ENCODE results near the gene SLC24A5. TPM values are rescaled to one million over a fixed set of nuclear protein-coding genes. Genes with fewer than 3 reads are reported as not detected.

The SLC24A5 gene
- total RNA-seq, 1 experiment from 2014 or later, result not detected

GRCh38 chr15:48072941-48073340, 47.8 kb upstream of the SLC24A5 start:
- no peaks in the 10 kb centered on the region for H3K9me3 ChIP-seq (ENCODE audit: control insufficient read depth, low read depth, low read length)
- no CpG with 5 or more reads among the region's 6 CpGs for WGBS (ENCODE audit: extremely low coverage, insufficient read length, low lambda C conversion rate)
- H3K9me3 Mint-ChIP-seq, result peaks cover 11 to 12% of the 10 kb centered on the region in 2 experiments; a peak in 4 of 5 replicates
- H2BK5ac ChIP-seq (ENCODE audit: insufficient read length, low read length), result no peak overlapping the region
- H3K4me1 ChIP-seq (ENCODE audit: insufficient read depth, low read length), result no peaks in the 10 kb centered on the region
- no peak overlapping the region for H3K27ac Mint-ChIP-seq
- H3K4me2 ChIP-seq (ENCODE audit: insufficient read depth, insufficient read length, low read length), result no peak overlapping the region
- H3K4me1 Mint-ChIP-seq, result no peaks in the 10 kb centered on the region
- no peak overlapping the region for H3K18ac ChIP-seq (ENCODE audit: insufficient read length, low read depth, low read length)
- H4K5ac ChIP-seq (ENCODE audit: insufficient read length, low read depth, low read length), result no peak overlapping the region
- H4K20me1 ChIP-seq (ENCODE audit: control insufficient read depth, insufficient read depth, insufficient read length), result no peaks in the 10 kb centered on the region
- no peak overlapping the region for H2BK12ac ChIP-seq (ENCODE audit: insufficient read length, low read depth, low read length)
- no peak overlapping the region for H3K27ac ChIP-seq (ENCODE audit: insufficient read length, low read depth, low read length)
- H3T11ph ChIP-seq (ENCODE audit: low read length), result no peak overlapping the region
- H3K79me1 ChIP-seq (ENCODE audit: insufficient read depth, low read depth, low read length, poor library complexity, severe bottlenecking), result no peaks in the 10 kb centered on the region
- H3K56ac ChIP-seq (ENCODE audit: insufficient read length, low read depth, low read length), result no peak overlapping the region
- H3K9ac ChIP-seq (ENCODE audit: extremely low read depth, insufficient read length, low read length), result no peak overlapping the region
- no peak for TF ChIP-seq CTCF (conservative IDR thresholded peaks at IDR 0.05)
- H3K36me3 Mint-ChIP-seq (ENCODE audit: insufficient read depth in 1 of 3, low read depth in 3 of 3), result peaks cover 0 to 12% (median 5%) of the 10 kb centered on the region in 3 experiments; a peak in 5 of 7 replicates
- no peak overlapping the region for H4K8ac ChIP-seq (replicated peaks; ENCODE audit: insufficient read length, low read depth, low read length)
- no peaks in the 10 kb centered on the region for H3K27me3 Mint-ChIP-seq (ENCODE audit: low read depth)
- DNase-seq, result no peak
- H2BK15ac ChIP-seq (ENCODE audit: low read depth, low read length), result no peak overlapping the region
- no peak overlapping the region for H2AFZ ChIP-seq (ENCODE audit: low read length)
- H3K14ac ChIP-seq (ENCODE audit: insufficient read depth, low read length), result no peak overlapping the region
- no peaks in the 10 kb centered on the region for H3K27me3 ChIP-seq (ENCODE audit: insufficient read depth, low read length)
- H3K4me3 Mint-ChIP-seq, result no peak overlapping the region
- no peak overlapping the region for H2BK120ac ChIP-seq (ENCODE audit: low read depth, low read length, poor library complexity, severe bottlenecking)
- H2AK5ac ChIP-seq (ENCODE audit: insufficient read length, low read length), result no peak overlapping the region
- no peaks in the 10 kb centered on the region for H3K79me2 ChIP-seq (ENCODE audit: insufficient read depth, low read length)
- H3K23me2 ChIP-seq (ENCODE audit: insufficient read length, low read depth, low read length, poor library complexity, severe bottlenecking), result no peaks in the 10 kb centered on the region
- H3K23ac ChIP-seq (ENCODE audit: insufficient read length, low read depth, low read length), result no peak overlapping the region
- no peak overlapping the region for H2BK20ac ChIP-seq (ENCODE audit: low read depth, low read length, poor library complexity, severe bottlenecking)
- no peak overlapping the region for H3K4ac ChIP-seq (ENCODE audit: low read depth, low read length)
- H4K91ac ChIP-seq (ENCODE audit: insufficient read length, low read depth, low read length), result no peak overlapping the region
